ENCODE data around the gene RMND1.
A peak's percentile ranks its signal among the peaks of the same experiment; 100 is the strongest.
"Not testable (repeated sequence)": the region's sequence is repeated elsewhere in the genome, so short reads cannot be mapped to it uniquely, and the experiment has no call there.

RMND1 gene

DNA sequence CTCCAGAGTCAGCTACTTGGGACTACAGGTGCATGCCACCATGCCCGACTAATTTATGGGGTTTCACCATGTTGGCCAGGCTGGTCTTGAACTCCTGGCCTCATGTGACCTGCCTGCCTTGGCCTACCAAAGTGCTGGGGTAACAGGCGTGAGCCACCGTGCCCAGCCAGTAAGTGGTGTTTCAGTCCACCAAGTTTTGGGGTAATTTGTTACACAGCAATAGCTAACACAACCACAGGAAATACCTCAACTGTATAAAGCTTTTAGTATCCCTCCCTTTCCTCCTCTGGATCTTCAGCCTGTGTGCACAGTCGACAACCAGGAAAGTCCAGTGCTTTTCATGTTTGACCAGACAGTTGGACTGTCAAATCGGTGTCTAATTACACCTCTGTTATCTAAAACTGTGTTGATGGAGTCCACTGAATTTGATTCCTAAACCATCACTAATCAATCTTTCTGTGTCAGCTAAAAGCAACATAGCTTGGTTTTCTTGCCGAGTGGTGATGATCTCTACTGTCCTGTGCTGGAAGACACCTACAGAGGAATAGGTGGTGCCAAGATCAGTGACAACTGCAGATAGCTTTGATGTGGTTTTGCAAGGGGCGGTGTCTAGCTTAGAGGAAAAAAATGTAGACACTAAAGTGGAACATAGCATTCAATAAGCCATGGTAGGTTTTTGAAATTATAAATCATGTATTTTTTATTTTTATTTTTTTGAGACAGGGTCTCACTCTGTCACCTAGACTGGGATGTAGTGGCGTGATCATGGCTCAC, 38.4 kb downstream of the RMND1 start:
- no peak for DNase-seq

DNA sequence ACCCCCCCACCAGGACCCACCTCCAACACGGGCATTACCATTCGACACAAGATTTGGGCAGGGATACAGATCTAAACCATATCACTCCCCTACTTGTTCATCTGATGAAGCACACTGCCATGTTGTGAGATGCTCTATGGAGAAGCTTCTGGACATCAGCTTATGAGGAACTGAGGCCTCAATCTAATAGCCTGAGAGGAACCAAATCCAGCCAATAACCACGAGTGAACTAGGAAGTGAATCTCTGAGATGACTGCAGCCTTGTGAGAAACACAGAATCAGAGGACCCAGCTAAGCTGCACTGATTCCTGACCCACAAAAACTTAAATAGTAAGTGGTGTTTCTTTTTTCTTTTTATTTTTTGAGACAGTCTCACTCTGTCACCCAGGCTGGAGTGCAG, 39.0 kb downstream of the RMND1 start:
- no peak for DNase-seq

DNA sequence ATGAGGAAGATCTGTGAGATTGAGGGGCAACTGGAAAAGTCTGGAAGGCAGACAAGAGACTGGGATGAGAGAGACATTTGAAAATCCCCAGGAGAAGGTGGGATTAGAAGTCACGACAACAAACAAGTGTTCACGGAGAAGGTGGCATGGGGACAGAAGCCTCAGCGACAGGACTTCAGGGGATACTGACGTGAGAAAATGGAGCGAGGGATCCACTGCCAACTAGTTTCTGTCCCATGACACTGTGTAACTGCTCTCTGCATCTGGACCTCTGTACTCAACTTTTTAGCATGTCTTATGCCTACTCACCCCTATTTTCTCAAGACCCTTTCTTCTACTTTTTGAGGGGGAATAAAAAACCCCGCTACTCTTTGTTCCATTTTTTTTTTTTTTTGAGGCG, 42.2 kb downstream of the RMND1 start:
- DNase-seq, result no peak

DNA sequence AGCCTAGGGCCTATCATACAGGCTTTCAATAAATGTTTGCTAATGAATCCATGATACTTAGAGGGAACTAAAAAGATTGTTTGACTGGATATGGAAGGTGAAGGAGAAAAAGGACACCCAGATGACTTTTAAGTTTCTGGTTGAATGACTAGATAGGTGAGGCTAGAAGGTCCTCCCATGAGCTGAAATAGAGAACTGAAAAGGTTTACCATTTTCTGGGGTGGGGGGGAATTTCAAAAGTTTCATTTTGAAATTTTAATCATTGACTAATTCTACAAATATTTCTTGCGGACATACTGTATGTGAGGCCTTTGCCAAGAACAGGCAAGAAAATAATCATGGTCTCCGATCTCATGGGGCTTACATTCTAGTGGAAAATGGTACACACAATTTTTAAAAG, 42.7 kb downstream of the RMND1 start:
- no peak for DNase-seq

DNA sequence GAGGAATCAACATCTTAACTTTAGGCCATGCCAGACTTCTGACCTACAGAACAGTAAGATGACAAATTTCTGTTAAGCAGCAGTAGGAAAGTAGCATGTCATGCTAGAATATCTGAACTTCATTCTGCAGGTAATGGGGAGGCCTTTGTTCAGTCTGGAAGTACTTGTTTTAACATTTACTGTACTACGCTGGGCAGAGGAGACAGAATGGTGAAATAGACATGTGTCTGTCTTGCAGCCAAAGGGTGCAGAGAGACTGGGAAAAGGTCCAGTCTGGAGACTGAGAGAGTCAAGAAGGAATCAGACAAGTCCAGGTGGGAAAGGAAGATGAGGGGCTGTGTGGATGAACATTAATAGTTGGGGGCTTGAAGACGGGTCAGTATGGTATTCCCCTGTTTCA, 43.1 kb downstream of the RMND1 start:
- no peak for DNase-seq

DNA sequence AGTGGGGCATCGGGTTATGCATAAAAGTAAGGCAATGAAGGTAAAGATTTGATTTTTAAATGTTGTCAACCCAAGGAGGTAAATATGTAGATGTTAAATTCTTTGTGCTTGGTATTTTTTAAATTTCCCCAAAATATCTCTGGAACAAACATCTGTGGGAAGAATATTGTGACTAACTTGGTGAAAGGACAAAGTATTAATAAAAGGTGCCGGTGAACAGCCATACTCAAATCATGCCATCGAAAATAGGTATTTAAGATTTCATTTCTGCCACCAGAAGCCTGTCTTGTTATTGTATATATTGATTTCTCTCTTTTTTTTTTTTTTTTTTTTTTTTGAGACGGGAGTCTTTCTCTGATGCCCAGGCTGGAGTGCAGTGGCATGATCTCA, 48.0 kb downstream of the RMND1 start:
- DNase-seq, result no peak

DNA sequence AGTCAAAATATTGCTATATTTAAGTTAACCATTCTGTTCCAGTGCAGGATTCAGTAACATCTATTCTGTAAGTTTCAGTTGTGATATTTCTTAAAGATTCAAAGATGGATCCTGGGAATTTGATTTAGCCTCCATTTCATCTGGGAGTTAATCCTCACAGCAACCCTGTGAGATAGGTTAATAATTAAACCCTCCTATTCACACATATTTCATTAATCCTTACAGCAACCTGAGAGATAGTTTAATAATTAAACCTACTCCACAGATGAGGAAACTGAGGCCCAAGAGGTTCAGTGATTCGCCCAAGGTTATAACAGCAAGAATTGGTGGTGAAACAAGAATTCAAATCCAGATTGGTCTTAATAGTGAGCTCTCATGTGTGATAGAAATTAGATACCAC, 49.7 kb downstream of the RMND1 start:
- DNase-seq, result no peak

DNA sequence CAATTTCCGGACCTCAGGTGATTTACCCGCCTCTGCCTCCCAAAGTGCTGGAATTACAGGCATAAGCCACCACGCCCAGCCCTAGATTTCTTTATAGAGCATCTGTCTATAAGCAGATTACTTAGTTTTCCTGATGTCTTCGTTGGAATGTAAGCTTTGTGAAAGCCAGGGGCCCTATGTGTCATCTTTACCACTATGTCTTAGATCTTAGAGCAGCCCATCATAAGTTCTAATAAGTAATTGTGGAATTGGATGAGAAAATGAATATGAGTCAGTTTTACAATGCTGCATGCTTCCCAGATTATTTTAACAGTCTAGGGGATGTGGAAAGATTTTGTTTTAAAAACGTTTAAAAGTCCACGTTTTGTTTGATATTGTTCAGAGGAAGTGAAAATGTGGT, 51.5 kb downstream of the RMND1 start:
- DNase-seq, result no peak

DNA sequence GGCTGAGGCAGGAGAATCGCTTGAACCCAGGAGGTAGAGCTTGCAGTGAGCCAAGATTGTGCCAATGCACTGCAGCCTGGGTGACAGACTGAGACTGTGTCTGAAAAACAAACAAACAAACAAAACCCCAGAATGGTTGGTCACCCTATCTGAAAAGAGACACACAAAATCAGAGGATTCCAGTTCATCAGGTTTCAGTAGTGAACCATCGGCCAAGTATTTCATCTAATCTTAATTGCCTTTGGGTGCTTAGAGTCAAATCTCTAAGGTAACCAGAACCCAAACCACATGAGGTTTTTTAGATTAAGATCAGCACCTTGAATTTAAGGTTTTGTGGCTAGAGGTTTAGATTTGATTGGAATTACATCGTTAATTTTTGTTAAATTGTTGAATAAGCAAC, 52.2 kb downstream of the RMND1 start:
- no peak for DNase-seq

DNA sequence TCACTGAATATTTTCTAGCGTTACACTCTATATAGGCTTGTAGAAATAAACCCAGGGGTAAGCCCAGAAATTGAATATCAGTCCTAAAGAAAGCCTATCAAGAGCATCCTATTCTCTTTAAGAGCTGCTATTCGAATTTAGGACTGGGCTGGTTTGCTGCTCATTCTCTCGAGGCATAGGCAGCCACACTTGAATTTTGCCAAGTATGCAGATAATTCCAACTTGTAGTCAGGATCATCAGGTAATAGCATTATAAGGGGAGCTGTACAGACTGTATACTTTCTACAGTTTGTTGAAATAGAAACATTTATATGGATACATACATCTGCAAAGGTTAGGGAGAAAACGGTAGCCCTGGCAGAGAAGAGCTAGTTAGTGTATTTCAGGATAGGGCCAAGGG, 58.5 kb downstream of the RMND1 start:
- no peak for DNase-seq

DNA sequence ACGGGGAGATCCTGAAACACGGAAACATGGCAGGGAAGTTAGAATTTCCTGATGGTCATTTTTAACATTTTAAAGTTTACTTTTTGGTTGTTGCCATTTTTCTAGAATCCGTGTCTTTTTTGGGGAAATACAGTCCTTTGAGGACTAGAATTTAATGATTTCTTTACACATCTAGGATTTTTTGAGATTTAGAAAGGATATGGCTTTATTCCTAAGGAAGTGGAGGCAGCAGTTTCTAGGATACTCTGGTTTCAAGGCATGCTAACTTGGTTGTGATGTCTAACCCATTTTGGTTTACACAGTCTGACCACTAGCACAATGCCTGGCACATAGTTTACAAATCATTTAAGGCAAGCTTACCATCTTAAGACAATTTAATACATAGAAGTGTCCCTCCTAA, 59.5 kb downstream of the RMND1 start:
- no peak for DNase-seq

DNA sequence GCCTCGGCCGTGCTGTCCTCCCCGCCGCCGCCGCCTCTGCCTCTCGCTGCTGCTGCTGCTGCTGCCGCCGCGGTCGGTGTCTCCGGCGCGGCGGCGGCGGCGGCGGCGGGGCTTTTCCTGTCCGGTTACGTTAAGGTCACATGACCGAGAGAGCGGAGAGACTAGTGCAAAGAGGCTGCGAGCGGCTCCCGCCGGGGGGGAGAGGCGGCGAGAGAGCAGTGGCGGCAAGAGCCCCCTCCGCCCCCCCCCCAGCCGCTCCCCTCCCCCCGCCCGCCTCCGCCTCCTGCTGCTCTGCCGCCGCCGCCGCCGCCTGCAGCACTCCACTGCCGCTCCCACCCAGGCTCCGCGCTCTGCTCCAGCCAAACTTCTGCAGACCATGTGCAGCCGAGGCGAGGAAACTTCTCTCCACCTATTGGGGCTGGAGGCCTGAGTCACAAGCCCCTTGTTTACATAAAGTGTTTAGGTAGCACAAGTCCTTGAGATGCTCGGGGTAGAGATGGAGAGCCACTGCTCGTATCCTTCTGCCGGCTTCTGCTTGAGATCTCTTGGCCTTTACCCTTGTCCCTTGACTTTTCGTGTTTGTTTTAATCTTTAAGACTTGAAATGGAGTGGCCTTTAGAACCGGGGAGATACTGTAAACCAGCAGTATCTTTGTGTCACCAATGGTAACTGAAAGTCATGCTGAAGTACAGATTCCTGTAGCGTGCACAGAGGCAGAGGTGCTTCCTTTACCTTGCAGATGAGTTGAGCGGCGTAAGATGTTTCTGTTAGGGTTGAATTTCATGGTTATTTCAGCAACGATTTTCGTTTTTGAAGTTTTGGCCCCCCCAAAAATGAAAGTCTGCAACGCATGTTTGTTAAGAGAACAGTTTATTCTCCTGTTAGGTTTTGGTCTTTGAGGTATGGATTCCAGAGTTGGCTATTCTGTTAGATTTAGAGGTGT, 60.2 kb downstream of the RMND1 start, which contains the start of gene ZBTB2:
TSS of gene ZBTB2 (minus strand) at position 89 of the 943 bp plus-strand sequence. CDS start 17,922 bp downstream, outside the sequence.
- no peak for DNase-seq

DNA sequence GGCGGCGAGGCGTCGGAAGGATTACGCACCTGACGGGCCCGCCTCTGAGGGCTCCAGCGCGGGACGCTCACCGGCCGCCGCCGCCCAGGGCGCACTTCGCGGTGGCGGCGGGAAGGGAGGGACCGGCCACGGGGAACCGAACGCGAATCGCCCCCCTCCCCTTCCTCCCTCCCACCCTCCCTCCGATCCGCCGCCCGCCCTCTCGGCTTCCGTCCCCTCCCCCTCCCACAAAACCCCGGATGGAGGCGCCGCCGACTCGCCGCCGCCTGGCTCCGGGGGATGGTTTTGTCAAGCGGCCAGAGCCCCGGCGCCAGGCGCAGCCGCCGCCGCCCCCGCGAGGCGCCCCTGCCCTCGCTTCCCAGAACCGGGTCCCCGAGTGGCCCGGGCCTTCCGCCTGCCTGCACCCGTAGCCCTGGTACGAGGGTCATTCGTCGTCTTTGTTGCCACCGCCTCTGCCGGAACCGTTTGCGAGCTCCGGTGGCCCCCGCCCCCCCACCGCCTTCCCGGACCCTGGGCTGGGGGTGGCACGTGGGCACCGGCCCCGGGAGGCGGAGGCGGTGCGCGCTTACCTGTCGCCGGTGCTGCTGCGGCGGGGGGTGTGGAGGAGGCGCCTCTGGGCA, 61.0 kb downstream of the RMND1 start:
- no peak for DNase-seq

DNA sequence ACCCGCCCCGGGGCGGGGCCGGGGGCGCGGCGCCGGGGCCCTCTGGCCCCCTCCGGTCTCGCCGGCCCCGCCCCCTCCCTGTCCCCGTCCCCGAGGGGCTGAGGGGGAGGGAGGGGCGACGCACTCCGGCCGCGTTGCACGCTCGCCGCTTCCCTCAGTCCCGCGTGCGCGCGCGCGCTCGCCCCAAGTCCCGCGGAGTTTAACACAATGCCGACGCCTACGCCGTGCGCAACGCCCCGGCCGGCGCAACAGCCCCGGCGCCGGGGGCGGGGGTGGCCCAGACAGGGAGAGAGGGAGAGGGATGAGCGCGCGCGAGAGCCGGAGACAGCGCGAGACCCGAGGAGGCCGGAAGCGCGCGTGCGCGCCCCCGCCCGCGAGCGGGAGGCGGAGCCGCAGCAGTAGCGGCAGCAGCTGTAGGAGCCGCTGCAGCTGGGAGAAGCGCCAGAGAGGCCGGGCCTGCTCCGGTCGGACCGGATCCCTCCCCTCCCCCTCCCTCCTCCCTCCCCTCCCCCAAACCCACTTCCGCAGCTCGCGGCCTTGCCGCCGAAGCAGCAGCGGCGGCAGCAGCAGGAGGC, 61.6 kb downstream of the RMND1 start:
- DNase-seq, result peak; percentile 70

DNA sequence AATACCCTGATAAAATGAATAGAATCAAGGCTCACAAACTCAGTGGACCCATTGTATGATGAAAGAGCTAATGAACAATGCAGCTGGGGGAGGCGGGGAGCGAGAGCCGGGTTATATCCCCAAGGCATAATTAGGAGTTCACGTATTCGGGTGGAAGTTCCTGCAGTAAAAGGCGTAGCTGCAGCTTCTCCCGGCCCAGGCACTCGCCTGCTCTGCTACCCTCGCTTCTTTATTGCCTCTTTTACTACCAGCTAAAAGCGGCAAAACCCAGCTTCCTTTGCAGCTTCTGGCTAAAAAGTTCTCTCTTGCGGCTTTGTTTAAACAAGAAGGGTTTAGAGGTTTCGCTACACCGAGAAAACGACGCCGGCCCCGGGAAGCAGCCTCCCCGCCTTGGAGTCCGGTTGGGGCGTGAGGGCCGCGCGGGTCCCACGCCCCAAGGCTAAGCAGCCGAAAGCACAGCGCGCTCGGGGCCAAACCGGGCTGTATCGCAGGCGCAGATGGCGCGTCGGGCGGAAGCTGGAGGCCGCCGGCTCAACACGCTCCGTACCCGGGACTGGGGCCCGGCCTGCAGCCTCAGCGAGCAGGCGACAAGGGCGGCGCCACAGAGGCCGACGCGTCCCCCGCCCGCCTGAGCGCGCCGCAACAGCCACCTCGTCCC, 62.2 kb downstream of the RMND1 start:
- DNase-seq, result peak; percentile 14

DNA sequence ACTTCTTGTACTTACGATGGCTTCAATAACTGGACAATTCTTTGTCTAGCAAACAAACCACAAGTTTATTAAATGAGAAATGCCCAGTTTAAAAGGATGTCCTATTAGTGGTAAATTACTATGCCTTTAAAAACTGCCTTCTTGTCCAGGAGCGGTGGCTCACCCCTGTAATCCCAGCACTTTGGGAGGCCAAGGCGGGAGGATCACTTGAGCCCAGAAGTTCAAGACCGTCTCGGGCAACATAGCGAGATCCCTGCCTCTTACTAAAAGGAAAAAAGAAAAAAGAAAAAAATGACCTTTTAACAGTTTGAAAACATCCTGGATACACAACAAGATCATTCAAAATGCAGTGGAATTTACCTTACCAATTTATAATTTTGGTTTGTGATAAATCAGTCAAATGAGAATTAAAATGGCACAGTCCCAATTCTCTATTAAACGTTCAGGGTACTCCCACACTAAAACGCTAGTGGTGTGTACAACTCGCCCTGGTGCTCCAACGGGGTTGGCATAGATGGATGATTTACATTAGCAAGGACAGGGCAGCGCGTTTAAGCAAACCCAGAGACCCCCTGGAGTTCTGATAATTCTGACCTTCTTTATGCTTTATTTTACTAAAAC, 62.8 kb downstream of the RMND1 start:
- DNase-seq, result no peak

DNA sequence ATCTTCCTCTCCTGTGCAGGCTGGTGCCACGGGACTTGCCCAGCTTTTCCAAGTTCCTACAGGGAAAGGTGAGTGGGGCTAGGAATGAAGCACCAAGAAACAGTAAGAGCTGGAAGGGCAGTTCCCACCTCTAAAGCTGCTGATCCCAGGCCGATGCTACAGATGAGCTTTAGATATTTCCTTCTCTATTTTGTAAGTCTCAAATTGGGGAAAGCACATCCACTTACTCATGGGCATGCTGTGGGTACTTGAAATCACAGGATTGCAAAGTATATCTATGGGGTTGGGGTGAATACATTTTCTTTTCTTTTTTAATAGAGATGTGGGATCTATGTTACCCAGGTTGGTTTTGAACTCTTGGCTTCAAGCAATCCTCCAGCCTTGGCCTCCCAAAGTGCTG, 63.7 kb downstream of the RMND1 start:
- no peak for DNase-seq

DNA sequence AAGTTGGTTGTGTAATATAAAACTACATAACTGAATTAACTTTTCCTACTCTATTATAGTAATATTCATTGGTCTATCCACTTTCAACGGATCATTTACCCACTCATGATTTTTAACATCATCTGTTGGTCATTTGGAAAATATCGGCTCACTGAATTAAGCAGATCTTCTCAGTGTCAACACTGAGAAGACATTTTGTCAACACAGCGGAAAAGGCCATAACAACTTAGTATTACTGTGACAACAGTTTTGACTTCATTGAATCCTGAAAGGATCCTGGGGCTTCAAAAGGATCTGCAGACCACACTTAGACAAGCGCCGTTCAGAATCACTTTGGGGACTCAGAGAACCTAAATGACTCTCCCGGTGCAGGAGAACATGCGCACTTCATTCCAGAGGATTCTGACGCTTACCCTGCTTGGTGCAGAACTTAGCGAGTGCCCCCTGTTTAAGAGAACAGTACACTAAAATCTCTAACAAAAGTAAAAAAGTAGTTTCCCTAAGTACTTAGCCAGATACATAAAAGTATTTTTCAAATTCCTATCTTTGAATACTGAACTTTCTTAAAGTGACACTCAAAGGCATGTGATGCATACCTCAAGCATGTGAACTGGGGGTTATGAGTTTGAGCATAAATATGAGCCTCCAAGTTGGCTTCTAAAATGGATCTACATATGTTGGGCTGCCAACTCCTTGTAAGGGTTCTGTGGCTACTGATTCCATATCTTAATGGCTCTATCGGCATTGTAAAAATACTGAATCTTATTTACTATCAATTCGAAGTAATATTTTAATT, 64.6 kb downstream of the RMND1 start:
- DNase-seq, result no peak

DNA sequence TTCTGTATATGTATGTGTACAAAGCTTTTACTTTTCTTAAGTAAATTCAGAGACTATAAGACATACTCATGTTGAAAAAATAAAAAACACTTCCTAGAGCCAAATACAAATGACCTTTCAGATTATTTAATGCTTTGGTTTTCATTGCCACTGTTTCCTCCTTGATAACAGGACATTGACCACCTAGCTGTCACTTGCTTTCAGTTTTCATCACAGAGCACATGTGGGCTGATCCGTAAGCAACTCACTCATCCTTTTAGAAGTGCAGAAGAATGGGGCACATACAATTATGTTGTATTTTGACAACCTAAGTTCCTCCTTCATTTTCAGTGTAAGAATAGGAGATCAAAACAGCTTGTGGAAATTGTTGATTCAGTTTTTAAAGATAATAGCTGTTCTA, 66.7 kb downstream of the RMND1 start:
- no peak for DNase-seq

DNA sequence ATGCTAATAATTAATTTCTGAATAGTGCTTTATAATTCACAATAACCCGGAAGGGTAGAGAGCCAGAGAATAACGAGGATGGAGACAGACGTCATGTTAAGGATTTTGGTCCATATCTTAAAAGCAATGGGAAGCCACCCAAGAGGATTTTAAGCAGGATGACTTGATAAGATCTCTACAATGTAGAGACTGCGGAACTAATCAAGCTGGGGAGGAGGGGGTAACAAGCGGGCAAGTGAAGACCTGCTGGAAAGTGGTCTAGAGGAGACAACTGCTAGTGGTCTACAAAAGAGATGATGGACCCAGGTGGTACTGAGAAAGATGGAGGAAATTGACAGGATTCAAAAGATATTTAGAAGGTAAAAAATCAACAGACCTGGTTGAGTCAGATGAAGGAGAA, 67.8 kb downstream of the RMND1 start:
- no peak for DNase-seq

DNA sequence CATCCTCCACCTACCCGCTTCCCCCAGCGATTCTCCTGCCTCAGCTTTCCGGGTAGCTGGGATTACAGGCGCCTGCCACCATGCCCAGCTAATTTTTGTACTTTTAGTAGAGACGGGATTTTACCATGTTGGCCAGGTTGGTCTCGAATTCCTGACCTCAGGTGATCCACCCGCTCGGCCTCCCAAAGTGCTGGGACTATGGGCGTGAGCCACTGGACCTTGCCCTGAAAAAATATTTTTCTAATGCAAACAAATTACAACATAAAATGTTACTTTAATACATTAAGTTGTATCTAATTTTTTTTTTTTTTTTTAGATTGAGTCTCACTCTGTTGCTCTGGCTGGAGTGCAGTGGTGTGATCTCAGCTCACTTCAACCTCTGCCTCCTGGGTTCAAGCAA, 69.3 kb downstream of the RMND1 start:
- DNase-seq, result not testable (repeated sequence)

Measured in NCI-H187 treated with DMSO at 0.1 percent for 48 hours (cell line).